Left ventricle myocardium inferior (tissue), 1 donor: ENCODE data around the gene NDUFA13. TPM values are rescaled to one million over a fixed set of nuclear protein-coding genes. Genes with fewer than 3 reads are reported as not detected.

ENCODE experiments used
- DNase-seq: peaks from one replicate; pipeline ENCODE4 v3.0.0-alpha.2; 2020
- H3K27ac ChIP-seq: fragments of 200-600 bp; replicated peaks from 2 replicates; pipeline ENCODE4 v1.8.0; 2021
- H3K27me3 ChIP-seq: fragments of 200-600 bp; 2 replicates; pipeline ENCODE4 v1.8.0; 2021; ENCODE audit warnings: low read depth
- H3K36me3 ChIP-seq: fragments of 200-600 bp; 2 replicates; pipeline ENCODE4 v1.8.0; 2021
- H3K4me1 ChIP-seq: fragments of 200-600 bp; 2 replicates; pipeline ENCODE4 v1.8.0; 2021
- H3K4me3 ChIP-seq: fragments of 200-600 bp; 2 replicates; pipeline ENCODE4 v1.8.0; 2021; ENCODE audit warnings: mild to moderate bottlenecking, moderate library complexity
- H3K9me3 ChIP-seq: fragments of 200-600 bp; replicated peaks from 2 replicates; pipeline ENCODE4 v1.8.0; 2021
- CTCF ChIP-seq: fragments of 200-600 bp; IDR thresholded peaks from 2 replicates; pipeline ENCODE4 v1.8.0; 2021; ENCODE audit warnings: antibody characterized with exemption, mild to moderate bottlenecking, borderline replicate concordance
- intact Hi-C: fragments of 100-400 bp; cut with micrococcal nuclease; formaldehyde crosslinking; loops from one replicate; pipeline ENCODE4 v1.11.0; 2022
- total RNA-seq: library from RNA; stranded (reverse); fragmentation: NEBNext Ultra II Directional; extraction: Animal tissue kit (Norgen Biotek cat#: 25700); gene quantifications from one replicate; pipeline ENCODE4 v1.2.1, GENCODE V29; 2021
- donor health status: DM: no; HTN: yes; CAD: no; lungs with severe emphysema.

NDUFA13 gene
- total RNA-seq, 1 donor from 2014 or later: 1,029 TPM

GRCh38 chr19:19562665-19563347 is 46.8 kb downstream of the NDUFA13 start:
- Histone ChIP-seq H3K4me1 (no peaks in the 10 kb centered on the region), H3K9me3 (no peaks in the 10 kb centered on the region), H3K36me3 (no peaks in the 10 kb centered on the region), H3K4me3 (no peak overlapping the region), H3K27ac (no peak overlapping the region), H3K27me3 (no peaks in the 10 kb centered on the region)
- TF ChIP-seq CTCF: no peak
- intact Hi-C loops: no loop called here
- no peak for DNase-seq

- Histone ChIP-seq H3K36me3 (no peaks in the 10 kb centered on the region), H3K9me3 (no peaks in the 10 kb centered on the region), H3K4me1 (no peaks in the 10 kb centered on the region), H3K4me3 (no peak overlapping the region), H3K27me3 (no peaks in the 10 kb centered on the region), H3K27ac (no peak overlapping the region)
- DNase-seq: no peak
- no peak for TF ChIP-seq CTCF
- intact Hi-C loops: no loop called here
Observed at GRCh38 chr19:19563348-19563848, 47.4 kb downstream of the NDUFA13 start.

GRCh38 chr19:19566306-19566705 is 50.3 kb downstream of the NDUFA13 start:
- no peak overlapping the region for H3K27ac ChIP-seq
- no peaks in the 10 kb centered on the region for H3K27me3 ChIP-seq
- intact Hi-C loops: no loop called here
- H3K4me3 ChIP-seq: no peak overlapping the region
- DNase-seq: no peak
- H3K9me3 ChIP-seq: no peaks in the 10 kb centered on the region
- no peaks in the 10 kb centered on the region for H3K4me1 ChIP-seq
- TF ChIP-seq CTCF: no peak
- H3K36me3 ChIP-seq: no peaks in the 10 kb centered on the region

- Histone ChIP-seq H3K27ac (no peak overlapping the region), H3K36me3 (no peaks in the 10 kb centered on the region), H3K9me3 (no peaks in the 10 kb centered on the region), H3K4me1 (no peaks in the 10 kb centered on the region), H3K27me3 (no peaks in the 10 kb centered on the region), H3K4me3 (no peak overlapping the region)
- TF ChIP-seq CTCF: no peak
- intact Hi-C loops: no loop called here
- DNase-seq: no peak
Observed at GRCh38 chr19:19567391-19567790, 51.4 kb downstream of the NDUFA13 start.

- no peak for TF ChIP-seq CTCF
- Histone ChIP-seq H3K9me3 (no peaks in the 10 kb centered on the region), H3K36me3 (no peaks in the 10 kb centered on the region), H3K27me3 (no peaks in the 10 kb centered on the region), H3K4me1 (no peaks in the 10 kb centered on the region), H3K27ac (no peak overlapping the region), H3K4me3 (no peak overlapping the region)
- intact Hi-C loops: no loop called here
- no peak for DNase-seq
Observed at GRCh38 chr19:19568802-19569756, 53.1 kb downstream of the NDUFA13 start.
